CD4-positive, alpha-beta T cell treated with Interleukin-21 for 1 hour (primary cell): ENCODE measurements around the gene DOC2A.

Experiments used
- DNase-seq: peaks from one replicate; pipeline ENCODE4 v3.0.0-alpha.2; 2020

The DOC2A gene

DNA sequence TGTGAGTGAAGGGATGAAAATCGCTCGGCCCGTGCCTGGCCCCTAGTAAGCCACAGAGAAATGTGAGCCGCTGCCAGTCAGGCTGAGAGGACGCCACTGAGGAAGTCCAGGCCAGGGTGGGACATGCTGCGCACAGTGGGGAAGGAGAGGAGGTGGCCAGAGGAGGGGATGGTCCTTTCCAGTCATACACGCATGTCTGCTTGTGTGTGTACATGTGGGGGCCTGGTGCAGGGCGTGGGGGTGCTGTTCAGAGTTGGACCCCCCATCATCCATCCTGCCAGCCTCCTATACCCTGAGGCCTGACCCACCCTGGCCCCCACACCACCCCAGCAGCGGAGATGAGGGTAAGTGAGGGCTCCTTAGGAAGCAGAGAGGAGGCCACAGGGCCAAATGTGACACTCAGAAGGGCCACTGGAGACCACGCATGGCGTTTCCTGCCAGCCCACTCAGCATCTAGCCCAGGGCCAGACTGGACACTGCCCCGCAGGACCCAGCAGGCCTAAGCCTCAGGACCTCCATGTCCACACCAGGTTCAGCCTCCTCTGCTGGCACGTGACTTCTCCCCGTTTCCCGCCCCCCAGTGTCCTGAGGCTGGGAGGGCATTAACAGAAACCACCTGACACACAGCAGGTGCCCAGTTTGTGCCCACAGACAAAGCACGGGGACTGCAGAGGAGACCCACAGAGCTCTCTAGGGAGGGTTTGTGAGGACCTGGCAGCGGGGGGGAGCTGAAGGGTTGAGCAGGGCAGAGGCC lies 7.0 kb downstream of the DOC2A start:
- DNase-seq = no peak

- DNase-seq = no peak
Measured at GRCh38 chr16:30002614-30003346, 8.0 kb downstream of the DOC2A start.

DNA sequence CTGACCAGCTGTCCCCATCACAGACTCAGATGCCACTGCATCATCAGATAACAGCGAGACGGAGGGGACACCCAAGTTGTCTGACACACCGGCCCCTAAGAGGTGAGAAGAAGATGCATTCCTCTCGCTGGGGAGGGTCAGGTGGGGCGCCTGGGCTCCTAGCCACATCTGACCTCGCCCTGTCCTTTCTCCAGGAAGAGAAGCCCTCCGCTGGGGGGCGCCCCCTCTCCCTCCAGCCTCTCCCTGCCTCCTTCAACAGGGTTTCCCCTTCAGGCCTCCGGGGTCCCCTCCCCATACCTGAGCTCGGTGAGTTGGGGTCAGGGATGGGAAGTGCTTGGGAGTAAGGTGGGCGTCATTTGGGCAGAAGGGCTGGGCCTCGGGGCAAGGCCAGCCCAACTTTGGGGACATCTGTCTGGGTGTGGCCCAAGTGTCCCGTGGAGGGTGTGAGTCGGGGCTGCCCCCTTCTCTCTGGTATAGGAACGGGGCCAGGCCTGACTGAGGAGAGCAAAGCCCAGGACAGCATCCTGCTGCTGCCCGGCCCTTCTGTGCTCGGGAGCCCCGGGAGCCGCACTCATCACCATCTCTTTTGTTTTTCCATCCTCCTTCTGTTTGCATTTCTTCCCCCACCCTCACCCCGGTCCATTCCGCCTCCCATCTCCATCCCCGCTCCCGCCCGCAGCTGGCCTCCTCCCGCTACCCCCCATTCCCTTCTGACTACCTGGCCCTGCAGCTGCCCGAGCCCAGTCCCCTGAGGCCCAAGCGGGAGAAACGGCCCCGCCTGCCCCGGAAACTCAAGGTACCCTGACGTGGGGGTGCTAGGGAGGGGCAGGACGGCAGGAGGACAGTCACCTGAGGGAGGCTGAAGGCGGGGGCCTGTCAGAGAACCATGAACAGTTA lies 9.8 kb downstream of the DOC2A start:
- DNase-seq = no peak

- DNase-seq = no peak
Measured at GRCh38 chr16:29999605-30000004, 11.2 kb downstream of the DOC2A start.

DNA sequence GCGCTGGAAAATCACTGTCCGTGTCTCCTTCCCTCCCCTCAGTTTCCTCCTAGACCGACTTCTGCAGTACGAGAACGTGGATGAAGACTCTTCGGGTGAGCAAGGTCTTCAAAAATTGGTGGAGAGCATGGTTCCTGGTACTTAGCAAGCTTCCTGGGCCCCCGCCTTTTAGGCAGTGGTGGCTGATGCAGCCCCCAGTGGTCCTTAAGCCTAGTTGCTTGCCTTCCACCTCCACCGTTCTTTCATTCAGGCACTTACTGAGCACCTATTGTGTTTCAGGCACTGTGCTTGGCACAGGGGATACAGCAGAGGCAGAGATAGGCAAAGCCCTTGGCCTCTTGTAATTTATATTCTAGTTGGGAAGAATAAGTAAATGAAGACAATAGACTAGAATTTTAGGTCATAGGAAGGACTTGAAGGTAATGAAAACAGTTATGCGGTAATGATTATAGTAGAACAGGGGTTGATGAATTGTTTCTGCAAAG lies 14.0 kb downstream of the DOC2A start:
- no peak for DNase-seq

GRCh38 chr16:29995911-29996765 lies 14.7 kb downstream of the DOC2A start, which contains the start of gene INO80E:
Gene INO80E (plus strand): TSS chr16:29996241. CDS start chr16:29996311, 70 bp downstream.
- DNase-seq = peak; percentile 99

- peak; percentile 89 for DNase-seq
Measured at GRCh38 chr16:29995324-29995910, 15.4 kb downstream of the DOC2A start, which contains the start of gene HIRIP3. Gene HIRIP3 (minus strand): TSS chr16:29995617. CDS start chr16:29995605, 12 bp downstream.

- no peak for DNase-seq
Measured at GRCh38 chr16:29994600-29995323, 16.1 kb downstream of the DOC2A start.

DNA sequence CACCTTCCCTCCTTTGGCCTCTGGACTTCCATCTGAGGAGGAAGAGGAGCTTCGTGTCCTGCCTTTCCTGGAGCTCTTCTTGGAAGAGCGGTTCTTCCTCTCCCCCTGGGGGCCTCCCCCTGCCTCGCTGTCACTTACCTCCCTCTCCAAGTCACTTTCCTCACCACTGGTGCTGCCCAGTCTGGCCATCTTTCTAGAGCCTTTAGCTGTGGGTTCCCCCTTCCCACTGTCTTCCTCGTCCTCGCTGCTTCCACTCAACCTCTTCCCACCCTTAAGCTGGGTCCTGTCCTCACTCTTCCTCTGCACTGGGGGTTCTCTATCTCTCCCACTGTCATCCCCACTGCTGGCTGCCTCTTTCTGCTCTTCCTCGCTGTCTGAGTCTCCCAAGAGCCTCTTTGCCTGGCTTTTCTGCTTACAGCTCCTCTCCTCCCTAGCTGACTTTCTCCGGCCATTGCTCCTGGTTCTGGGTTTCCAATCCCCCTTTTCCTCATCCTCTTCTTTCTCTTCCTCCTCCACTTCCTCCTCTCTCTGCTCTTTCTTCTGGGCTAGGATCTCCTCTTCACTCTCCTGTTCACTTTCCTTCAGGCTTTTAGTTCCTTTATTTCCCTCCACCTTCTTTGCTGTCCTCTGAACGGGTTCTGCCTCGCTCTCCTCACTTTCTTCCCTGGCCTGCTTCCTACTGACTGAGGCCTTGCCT lies 16.8 kb downstream of the DOC2A start:
- DNase-seq = no peak

- no peak for DNase-seq
Measured at GRCh38 chr16:29993191-29993902, 17.5 kb downstream of the DOC2A start.

DNA sequence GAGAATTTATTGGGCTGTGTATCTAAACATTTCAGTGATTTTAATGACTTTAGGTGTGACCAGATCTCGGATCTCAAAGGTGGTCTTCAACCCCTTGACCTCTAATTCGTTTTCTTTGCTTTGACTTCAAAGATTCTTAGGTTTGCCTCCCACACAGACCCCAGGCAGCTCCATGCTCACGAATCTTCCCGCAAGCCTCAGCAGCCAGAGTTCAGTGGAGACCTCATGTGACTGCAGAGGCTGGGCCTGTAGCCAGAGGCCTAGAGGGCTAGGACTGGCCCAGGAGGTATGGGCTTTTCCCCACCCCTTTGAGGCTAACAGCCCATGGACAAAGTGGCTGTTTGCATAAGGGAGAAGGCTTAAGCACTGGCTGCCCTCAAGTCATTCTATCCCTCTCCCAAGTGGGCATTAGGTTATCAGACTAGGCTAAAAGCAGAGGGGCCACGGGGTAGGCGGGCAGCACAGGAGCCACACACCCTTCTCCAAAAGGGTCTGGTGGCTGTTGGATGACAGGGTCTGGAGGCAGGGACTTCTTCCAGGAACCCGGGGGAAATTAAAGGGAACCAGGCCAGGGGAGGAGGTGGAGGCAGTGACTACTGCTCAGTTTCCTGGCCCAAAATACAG lies 18.4 kb downstream of the DOC2A start:
- no peak for DNase-seq

DNA sequence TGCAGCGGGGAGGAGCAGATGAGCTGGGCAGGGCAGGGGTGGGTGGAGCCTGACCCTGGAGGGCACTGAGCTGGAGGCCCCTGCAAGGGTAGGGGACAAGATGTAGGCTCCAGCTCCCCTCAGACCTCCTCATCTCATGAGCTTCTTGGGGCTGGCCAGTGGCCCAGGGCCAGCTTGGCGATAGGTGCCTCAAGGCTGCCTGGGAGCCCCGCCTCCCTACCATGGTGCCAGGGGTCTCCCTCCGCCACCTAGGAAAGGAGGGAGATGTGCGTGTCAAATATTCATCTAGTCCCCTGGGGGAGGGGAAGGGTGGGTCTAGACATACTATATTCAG lies 19.3 kb downstream of the DOC2A start:
- no peak for DNase-seq

GRCh38 chr16:29990883-29991570 lies 19.8 kb downstream of the DOC2A start:
- DNase-seq = no peak

- no peak for DNase-seq
Measured at GRCh38 chr16:29990034-29990433, 20.8 kb downstream of the DOC2A start.

- no peak for DNase-seq
Measured at GRCh38 chr16:29989111-29989858, 21.5 kb downstream of the DOC2A start.

DNA sequence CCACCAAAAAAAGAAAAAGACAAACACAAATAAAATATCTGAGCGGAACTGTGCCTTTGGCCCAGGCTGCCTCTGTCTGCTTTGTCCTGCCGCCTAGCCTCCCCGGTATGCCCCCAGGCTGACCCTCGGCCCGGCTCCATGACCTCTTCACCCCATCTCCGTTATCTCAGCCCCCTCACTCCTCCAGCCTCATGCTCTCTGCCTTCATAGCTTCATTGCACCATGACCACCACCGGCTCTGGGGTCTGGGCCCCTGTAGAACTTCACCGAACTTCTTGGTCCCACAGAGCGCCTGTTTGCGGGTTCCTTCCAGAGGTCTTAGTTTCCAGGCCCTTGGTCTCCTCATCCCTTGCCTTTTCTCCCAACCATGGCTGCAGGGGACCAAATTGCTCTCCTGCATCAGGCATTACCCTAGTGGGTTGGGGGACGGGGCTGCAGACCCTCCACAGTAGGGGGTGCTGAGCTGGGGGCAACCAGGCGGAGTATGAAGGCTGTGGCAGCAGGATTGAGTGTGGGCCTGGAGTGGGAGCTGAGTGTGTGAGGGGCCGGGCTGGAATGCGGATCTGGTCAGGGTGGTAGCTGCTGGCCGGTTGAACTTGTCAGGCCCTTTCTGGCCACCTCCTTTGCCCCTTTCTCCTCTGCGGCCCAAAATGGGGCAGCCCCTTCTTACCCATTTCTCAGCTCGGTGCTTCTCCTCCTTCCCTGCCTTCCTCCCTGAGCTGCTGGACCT lies 22.3 kb downstream of the DOC2A start:
- DNase-seq = no peak
